Epidermal melanocyte (primary cell): Measurements from ENCODE around the gene TMEM151B.
A peak's percentile ranks its signal among the peaks of the same experiment; 100 is the strongest.
"Not testable (repeated sequence)": the region's sequence is repeated elsewhere in the genome, so short reads cannot be mapped to it uniquely, and the experiment has no call there.

Experiments
- DNase-seq: peaks from one replicate; pipeline ENCODE4 v3.0.0; 2011; ENCODE audit warnings: low spot score; ENCODE audit not compliant: insufficient read length

Gene TMEM151B

DNA sequence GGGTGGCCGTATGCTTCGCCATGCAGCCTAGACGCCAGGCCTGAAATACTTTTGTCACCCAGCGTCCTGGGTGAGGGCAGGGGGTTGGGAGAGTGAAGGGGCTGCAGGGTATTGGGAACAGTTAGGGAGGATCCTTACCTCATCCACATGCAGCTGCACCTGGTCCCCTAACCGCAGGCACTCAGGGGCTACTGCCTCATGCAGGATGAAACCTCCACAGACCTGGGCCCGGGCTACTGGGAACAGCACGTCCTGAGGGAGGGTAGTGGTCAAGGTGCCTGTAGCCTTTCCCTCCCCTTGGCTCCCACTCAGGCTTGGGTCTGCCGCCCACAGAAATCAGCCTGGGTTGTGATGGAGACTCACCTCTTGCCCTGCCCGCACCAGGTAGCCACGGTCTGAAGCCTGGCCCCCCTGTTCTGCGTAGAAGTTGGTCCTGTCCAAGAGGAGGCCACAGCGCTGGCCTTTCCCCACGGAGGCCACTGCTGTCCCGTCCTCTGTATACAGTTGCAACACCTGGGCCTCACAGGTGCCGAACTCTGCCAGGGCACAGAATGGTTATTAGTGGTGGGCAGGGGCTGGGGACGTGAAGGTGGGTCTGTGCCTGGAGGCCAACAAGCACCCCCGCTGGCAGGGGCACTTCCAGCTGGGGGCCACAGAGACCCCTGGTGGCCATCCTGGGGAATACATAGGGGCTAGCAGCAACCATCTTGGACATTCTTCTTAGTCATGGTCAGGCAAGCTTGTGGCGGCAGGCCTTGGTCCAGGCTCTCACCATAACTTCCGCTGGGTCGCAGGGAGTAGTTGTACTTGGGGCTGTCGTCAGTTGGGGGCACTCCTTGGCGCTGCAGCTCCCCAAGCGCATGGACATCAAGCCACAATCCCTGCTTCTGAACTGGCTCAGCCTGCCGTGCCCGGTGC lies 34.3 kb downstream of the TMEM151B start:
- no peak for DNase-seq

- DNase-seq = no peak
Measured at GRCh38 chr6:44305200-44305725, 35.0 kb downstream of the TMEM151B start.

DNA sequence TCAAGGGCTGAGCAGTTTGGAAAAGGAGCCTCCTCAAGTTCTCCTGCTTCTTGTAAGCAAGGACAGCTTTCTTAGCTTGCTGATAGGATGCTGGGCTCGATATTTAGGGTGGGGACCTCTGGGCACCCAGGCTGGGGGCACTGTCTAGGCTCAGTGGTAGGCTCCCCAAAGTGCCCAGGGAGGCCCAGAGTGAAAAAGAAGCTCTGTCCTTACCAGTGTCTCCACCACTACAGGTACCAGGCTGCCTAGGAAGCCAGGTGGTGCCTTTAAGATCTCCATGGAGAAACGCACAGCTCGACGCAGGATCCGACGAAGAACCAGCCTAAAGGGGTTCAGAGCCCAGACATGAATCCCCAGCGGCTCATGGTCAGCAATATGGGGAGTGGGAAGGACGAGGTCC lies 36.5 kb downstream of the TMEM151B start:
- DNase-seq = no peak

- DNase-seq = no peak
Measured at GRCh38 chr6:44307217-44307616, 37.0 kb downstream of the TMEM151B start.

DNA sequence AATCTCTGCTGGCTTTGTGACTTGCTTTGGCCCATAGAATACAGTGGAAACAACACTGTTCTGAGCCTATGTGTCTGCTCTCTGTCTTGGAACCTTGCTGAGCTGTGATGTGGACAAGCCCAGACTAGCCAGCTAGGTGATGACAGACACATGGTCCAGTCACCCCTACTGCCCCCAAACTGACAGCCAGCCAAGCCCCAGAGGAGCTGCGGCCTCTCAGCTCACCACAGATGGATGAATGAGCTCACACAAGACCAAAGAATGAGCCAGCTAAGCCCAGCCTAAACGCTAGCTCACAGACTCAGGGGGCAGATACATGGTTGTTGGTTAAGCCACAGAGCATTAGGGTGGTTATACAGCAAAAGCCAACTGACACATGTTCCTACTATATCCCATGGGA lies 38.8 kb downstream of the TMEM151B start:
- DNase-seq = no peak

GRCh38 chr6:44309631-44310030 lies 39.4 kb downstream of the TMEM151B start:
- no peak for DNase-seq

DNA sequence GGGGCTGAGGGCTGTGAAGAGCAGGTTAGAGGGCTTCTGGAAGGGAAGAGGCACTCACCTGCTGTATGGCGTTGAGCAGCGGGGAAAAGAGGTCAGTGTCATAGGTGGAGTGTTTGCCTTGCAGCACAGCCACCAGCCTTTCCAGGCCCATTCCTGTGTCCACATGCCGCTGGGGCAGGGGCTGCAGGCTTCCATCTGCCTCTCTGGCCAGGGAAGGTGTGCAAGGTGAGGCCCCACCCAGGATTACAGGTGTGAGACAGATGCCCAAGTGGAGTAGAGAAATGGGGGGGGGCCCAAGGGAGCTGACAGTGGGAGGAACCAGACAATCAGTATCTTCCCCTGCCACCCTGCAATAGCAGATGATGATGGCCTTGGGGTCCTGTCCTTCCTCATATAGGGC lies 40.0 kb downstream of the TMEM151B start:
- DNase-seq = no peak

- no peak for DNase-seq
Measured at GRCh38 chr6:44311304-44311703, 41.1 kb downstream of the TMEM151B start.

- no peak for DNase-seq
Measured at GRCh38 chr6:44311767-44312166, 41.5 kb downstream of the TMEM151B start.

DNA sequence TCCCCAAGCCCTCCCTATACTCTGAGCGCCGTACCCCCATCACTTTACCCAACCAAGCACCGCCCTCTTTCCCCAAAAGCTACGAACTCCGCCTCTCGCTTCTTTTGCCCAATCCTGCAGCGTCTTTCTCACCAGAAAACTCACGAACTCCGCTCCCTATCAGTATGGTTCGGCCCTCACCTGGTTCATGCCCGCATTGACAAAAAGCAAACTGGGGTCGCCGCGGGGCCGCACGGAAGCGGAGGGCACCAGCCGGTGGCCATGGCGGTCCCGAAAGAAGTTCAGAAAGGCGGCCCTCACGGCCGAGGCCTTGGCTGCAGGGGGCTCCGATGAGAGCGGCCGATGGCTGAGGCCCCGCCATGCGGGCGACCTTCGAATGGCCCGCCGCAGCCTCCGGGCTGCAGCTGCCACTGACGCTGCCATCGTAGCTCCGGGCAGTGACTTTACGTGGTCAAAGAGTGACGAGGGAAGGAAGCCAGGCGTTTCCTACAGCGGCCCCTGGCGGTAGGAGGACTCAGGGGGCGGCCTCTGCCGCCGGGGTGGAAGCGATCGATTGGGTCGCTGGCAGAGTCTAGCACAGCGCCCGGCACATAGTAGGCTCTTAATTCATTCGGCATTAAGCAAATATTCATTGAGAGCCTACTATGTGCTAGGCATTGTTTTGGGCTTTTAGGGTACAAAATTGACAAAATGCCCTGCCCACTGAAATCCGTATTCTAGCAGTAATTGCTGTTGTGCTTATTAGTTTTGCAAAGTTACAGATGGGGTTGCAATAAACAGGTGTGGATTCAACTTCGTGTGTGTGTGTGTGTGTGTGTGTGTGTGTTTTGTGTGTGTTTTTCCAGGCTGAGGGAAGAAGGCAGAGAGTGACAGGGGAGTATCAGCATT lies 42.9 kb downstream of the TMEM151B start, which contains the start of gene AARS2:
TSS of gene AARS2 (minus strand) at position 447 of the 888 bp plus-strand sequence. CDS start at position 423, 24 bp downstream.
- DNase-seq = peak; percentile 80

DNA sequence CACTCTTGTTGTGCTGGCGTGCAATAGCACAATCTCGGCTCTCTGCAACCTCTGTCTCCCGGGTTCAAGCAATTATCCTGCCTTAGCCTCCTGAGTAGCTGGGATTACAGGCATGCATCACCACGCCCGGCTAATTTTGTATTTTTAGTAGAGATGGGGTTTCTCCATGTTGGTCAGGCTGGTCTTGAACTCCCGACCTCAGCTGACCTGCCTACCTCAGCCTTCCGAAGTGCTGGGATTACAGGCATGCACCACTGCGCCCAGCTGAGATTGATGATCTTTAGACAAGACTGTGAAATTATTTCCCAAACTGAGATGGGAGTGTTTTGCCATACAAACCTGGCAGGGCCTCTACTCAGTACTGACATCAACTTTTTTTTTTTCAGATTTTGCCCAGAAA lies 44.4 kb downstream of the TMEM151B start:
- not testable (repeated sequence) for DNase-seq

- DNase-seq = no peak
Measured at GRCh38 chr6:44315516-44315915, 45.3 kb downstream of the TMEM151B start.

- no peak for DNase-seq
Measured at GRCh38 chr6:44315951-44316350, 45.7 kb downstream of the TMEM151B start.

- DNase-seq = no peak
Measured at GRCh38 chr6:44316481-44316880, 46.2 kb downstream of the TMEM151B start.

- DNase-seq = not testable (repeated sequence)
Measured at GRCh38 chr6:44317136-44317631, 46.9 kb downstream of the TMEM151B start.

GRCh38 chr6:44321210-44321609 lies 51.0 kb downstream of the TMEM151B start:
- DNase-seq = no peak

- DNase-seq = no peak
Measured at GRCh38 chr6:44327096-44327495, 56.8 kb downstream of the TMEM151B start.

GRCh38 chr6:44327760-44328159 lies 57.5 kb downstream of the TMEM151B start:
- DNase-seq = no peak

GRCh38 chr6:44328203-44328602 lies 58.0 kb downstream of the TMEM151B start:
- not testable (repeated sequence) for DNase-seq

GRCh38 chr6:44329858-44330257 lies 59.6 kb downstream of the TMEM151B start:
- no peak for DNase-seq

DNA sequence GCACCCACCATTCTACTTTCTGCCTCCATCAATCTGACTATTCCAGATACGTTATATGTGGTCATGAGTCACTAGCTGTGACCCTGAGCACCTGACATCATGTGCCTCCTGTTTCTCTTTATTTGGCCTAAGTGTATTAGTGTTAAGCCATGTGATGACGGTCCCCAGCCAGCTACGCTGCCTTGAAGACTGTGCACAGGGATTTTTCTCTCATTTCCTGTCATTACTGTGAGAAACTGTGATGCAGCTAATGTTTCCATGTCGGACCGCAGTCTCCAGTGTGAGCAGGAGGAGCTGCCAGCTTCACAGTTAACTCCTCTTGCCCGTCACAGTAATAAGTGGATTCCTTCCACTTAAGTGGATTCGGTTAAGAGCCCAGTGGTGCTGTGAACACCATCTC lies 62.3 kb downstream of the TMEM151B start:
- no peak for DNase-seq
